ENCODE measurements around the gene LY86.

- TF ChIP-seq CTCF (IDR thresholded peaks at IDR 0.05) = no peak
- TF ChIP-seq EP300 (IDR thresholded peaks at IDR 0.05) = no peak
- no peak for TF ChIP-seq POLR2A (IDR thresholded peaks at IDR 0.05)
- no peak for TF ChIP-seq POLR2AphosphoS5 (IDR thresholded peaks at IDR 0.05)
Observed at GRCh38 chr6:6595025-6595424, 6.5 kb downstream of the LY86 start.

All from upper lobe of left lung (tissue), 4 donors.